ENCODE results near the gene LYPD4.
A peak's percentile ranks its signal among the peaks of the same experiment; 100 is the strongest.
"Not testable (repeated sequence)": the region's sequence is repeated elsewhere in the genome, so short reads cannot be mapped to it uniquely, and the experiment has no call there.

The LYPD4 gene

GRCh38 chr19:41879080-41879479 lies 34.6 kb upstream of the LYPD4 start:
- H3K27ac ChIP-seq = no peak overlapping the region

GRCh38 chr19:41877916-41878905 lies 33.7 kb upstream of the LYPD4 start:
- H3K27ac ChIP-seq = no peak overlapping the region
- TF ChIP-seq CTCF (conservative IDR thresholded peaks at IDR 0.05) (no peak), ZFX (IDR thresholded peaks at IDR 0.05) (no peak)

More at GRCh38 chr19:41879080-41879479, 34.6 kb upstream of the LYPD4 start:
- TF ChIP-seq ZFX (IDR thresholded peaks at IDR 0.05) = no peak
- TF ChIP-seq CTCF (conservative IDR thresholded peaks at IDR 0.05) = no peak

GRCh38 chr19:41876847-41877832 lies 32.7 kb upstream of the LYPD4 start, which contains the start of gene CD79A:
Gene CD79A (plus strand): TSS chr19:41877279. CDS start chr19:41877305, 26 bp downstream.
- no peak within 1 kb of the TSS for H3K27ac ChIP-seq
- TF ChIP-seq ZFX (IDR thresholded peaks at IDR 0.05) (no peak), CTCF (conservative IDR thresholded peaks at IDR 0.05) (no peak)

GRCh38 chr19:41875973-41876372 lies 31.5 kb upstream of the LYPD4 start:
- H3K27ac ChIP-seq = not testable (repeated sequence)

GRCh38 chr19:41872775-41873647 lies 28.5 kb upstream of the LYPD4 start:
- no peak for TF ChIP-seq ZFX (IDR thresholded peaks at IDR 0.05)
- peak; percentile 70 for TF ChIP-seq CTCF (conservative IDR thresholded peaks at IDR 0.05)
- H3K27ac ChIP-seq = no peak overlapping the region

- TF ChIP-seq CTCF (conservative IDR thresholded peaks at IDR 0.05) (no peak), ZFX (IDR thresholded peaks at IDR 0.05) (no peak)
- no peak overlapping the region for H3K27ac ChIP-seq
Observed at GRCh38 chr19:41872384-41872774, 27.9 kb upstream of the LYPD4 start.
